Activated T-helper 1 cell treated with anti-CD3 and anti-CD28 coated beads, Interleukin-12 subunit alpha, Interleukin-12 subunit beta, Interleukin-2, Interleukin-4 antibody, amounts not matched to agents 30 ng/mL and 10 ng/mL and 1 ng/mL, durations not matched to agents 14 hours and 24 hours and 36 hours (primary cell): ENCODE results near the gene SLC24A3. TPM values are rescaled to one million over a fixed set of nuclear protein-coding genes. Genes with fewer than 3 reads are reported as not detected.

Experiments
- DNase-seq: peaks from one replicate; pipeline ENCODE4 v3.0.0; 2021; ENCODE audit warnings: low spot score
- H3K27ac Mint-ChIP-seq: one replicate; pipeline ENCODE4 v1.8.0; 2021; ENCODE audit warnings: mild to moderate bottlenecking, mixed read lengths
- H3K27me3 Mint-ChIP-seq: one replicate; pipeline ENCODE4 v1.8.0; 2022; ENCODE audit warnings: mild to moderate bottlenecking, moderate library complexity, mixed read lengths; ENCODE audit not compliant: insufficient read depth
- H3K36me3 Mint-ChIP-seq: one replicate; pipeline ENCODE4 v1.8.0; 2021; ENCODE audit warnings: low read depth, mixed read lengths
- H3K4me1 Mint-ChIP-seq: one replicate; pipeline ENCODE4 v1.8.0; 2021; ENCODE audit warnings: low read depth, mixed read lengths
- H3K4me3 Mint-ChIP-seq: one replicate; pipeline ENCODE4 v1.8.0; 2021; ENCODE audit warnings: mild to moderate bottlenecking, moderate library complexity, mixed read lengths
- H3K9me3 Mint-ChIP-seq: one replicate; pipeline ENCODE4 v1.8.0; 2021; ENCODE audit warnings: mixed read lengths
- intact Hi-C: fragments of 100-400 bp; cut with micrococcal nuclease; formaldehyde crosslinking; loops from one replicate; pipeline ENCODE4 v1.15.1; 2024
- total RNA-seq: library from RNA; stranded (reverse); gene quantifications from 2 replicates; pipeline ENCODE4 v1.2.3, GENCODE V29; 2022

The SLC24A3 gene
- total RNA-seq, 1 donor from 2014 or later: not detected

GRCh38 chr20:19212821-19213502 is 520 bp downstream of the SLC24A3 start:
- H3K36me3 Mint-ChIP-seq: no peaks in the 10 kb centered on the region
- H3K9me3 Mint-ChIP-seq: no peaks in the 10 kb centered on the region
- no peak for DNase-seq
- H3K4me1 Mint-ChIP-seq: no peaks in the 10 kb centered on the region
- H3K4me3 Mint-ChIP-seq: no peak overlapping the region
- intact Hi-C loops: no loop called here
- H3K27me3 Mint-ChIP-seq: peaks cover 39% of the 10 kb centered on the region
- no peak overlapping the region for H3K27ac Mint-ChIP-seq

DNA sequence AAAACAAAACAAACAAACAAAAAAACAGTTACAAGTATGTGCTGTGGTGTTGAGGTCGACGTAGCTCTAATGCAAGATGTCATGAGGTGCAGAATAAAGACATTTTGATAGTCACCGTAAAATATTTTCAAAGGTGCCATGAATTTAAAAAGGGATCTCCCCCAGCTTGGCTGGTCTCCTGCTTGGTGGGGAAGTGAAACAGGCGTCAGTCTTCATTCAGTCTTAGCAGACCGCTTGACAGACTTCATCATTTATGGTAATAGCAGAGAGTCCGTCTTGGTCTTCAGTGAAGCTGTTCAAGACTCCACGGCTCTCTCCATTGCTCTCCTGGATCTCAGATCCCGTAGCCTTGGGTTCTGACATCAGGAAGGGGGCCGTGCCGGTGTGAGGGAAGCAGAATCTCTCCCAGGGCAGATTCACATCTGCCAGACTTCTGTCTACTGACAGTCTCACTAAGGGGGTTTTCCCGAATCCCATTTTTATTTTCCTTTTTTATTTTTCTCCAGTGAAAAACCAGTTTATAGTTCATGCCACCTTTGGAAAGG is 1.6 kb downstream of the SLC24A3 start:
- DNase-seq: no peak
- intact Hi-C loops: no loop called here
- Mint-ChIP-seq H3K27me3 (peaks cover 39% of the 10 kb centered on the region), H3K27ac (no peak overlapping the region), H3K4me1 (no peaks in the 10 kb centered on the region), H3K36me3 (no peaks in the 10 kb centered on the region), H3K4me3 (no peak overlapping the region), H3K9me3 (no peaks in the 10 kb centered on the region)

- H3K36me3 Mint-ChIP-seq: no peaks in the 10 kb centered on the region
- intact Hi-C loops: no loop called here
- no peaks in the 10 kb centered on the region for H3K9me3 Mint-ChIP-seq
- H3K27ac Mint-ChIP-seq: no peak overlapping the region
- H3K4me3 Mint-ChIP-seq: no peak overlapping the region
- peaks cover 25% of the 10 kb centered on the region for H3K27me3 Mint-ChIP-seq
- no peak for DNase-seq
- no peaks in the 10 kb centered on the region for H3K4me1 Mint-ChIP-seq
Measured at GRCh38 chr20:19218411-19218810, 6.0 kb downstream of the SLC24A3 start.

GRCh38 chr20:19222520-19223040 is 10.1 kb downstream of the SLC24A3 start:
- H3K27ac Mint-ChIP-seq: no peak overlapping the region
- H3K4me3 Mint-ChIP-seq: no peak overlapping the region

GRCh38 chr20:19223640-19224039 is 11.2 kb downstream of the SLC24A3 start:
- H3K27ac Mint-ChIP-seq: no peak overlapping the region
- intact Hi-C loops: no loop called here
- no peaks in the 10 kb centered on the region for H3K36me3 Mint-ChIP-seq
- no peak for DNase-seq
- peaks cover 4% of the 10 kb centered on the region for H3K27me3 Mint-ChIP-seq
- no peaks in the 10 kb centered on the region for H3K4me1 Mint-ChIP-seq
- no peak overlapping the region for H3K4me3 Mint-ChIP-seq
- H3K9me3 Mint-ChIP-seq: no peaks in the 10 kb centered on the region

More at GRCh38 chr20:19222520-19223040, 10.1 kb downstream of the SLC24A3 start:
- DNase-seq: no peak
- Mint-ChIP-seq H3K27me3 (peaks cover 7% of the 10 kb centered on the region), H3K4me1 (no peaks in the 10 kb centered on the region), H3K9me3 (no peaks in the 10 kb centered on the region), H3K36me3 (no peaks in the 10 kb centered on the region)
- intact Hi-C loops: no loop called here

DNA sequence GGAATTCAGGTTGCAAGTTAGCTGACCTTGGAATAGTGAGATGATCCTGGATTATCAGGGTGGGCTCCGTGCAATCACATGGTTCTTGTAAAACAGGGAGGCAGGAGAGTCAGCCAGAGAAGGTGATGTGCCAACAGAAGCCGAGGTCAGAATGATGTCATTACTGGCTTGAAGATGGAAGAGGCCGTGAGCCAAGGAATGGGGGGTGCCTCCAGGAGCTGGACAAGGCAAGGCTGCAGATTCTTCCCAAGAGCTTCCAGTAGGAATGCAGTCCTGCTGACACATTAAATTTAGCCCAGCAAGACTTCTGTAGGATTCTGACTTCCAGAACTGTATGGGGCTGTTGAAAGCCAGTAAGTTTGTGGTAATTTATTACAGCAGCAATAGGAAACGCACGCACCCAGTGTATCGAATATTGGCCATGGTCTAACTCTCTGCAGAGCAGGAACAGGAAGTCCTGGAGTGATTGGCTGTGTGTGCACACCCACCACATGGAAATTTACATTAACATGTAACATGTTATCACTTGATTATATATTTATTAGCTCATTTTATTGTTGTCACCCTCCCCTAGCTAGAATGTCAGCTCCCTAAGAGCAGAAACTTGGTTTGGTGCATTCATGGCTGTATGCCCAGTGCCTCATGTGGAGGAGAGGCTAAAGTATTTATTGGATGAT is 19.1 kb downstream of the SLC24A3 start:
- Mint-ChIP-seq H3K4me1 (no peaks in the 10 kb centered on the region), H3K9me3 (no peaks in the 10 kb centered on the region), H3K27me3 (no peaks in the 10 kb centered on the region), H3K27ac (no peak overlapping the region), H3K4me3 (no peak overlapping the region), H3K36me3 (no peaks in the 10 kb centered on the region)
- intact Hi-C loops: no loop called here
- no peak for DNase-seq

DNA sequence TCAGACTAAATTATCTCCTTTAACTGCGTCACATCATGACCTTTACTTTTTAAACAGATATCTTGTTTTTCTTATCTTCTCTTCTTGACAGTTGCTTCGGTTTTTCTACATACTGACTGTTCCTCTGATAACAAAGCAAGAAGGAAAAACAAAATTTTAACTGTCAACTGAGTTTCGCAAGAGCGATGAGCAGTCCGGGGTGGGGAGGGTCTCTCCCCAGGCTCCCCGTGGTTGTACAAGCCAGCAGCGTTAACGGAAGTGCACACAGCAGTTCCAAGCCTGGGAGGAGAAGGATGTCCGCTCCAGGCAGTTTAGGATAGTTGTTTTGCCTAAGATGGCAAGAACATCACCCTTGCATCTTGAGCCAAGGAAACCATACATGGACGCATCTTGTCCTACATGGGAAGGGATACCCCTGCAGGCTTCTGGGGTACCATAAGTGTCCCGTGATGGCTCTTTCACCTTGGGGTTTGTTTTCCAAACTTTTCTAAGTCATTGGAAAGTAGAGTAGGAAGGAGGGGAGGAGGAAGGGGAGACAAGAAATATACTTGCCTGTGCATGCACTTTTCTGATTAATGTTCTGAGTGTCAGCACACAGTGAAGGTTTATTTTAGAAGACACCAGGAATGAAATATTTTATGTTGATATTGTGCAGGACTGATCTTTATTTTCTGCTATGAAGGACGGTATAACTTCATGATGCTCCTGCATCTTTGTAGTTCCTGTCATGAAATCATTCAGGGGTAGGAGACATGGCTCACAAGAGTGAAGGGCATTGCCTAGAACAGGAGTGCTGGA is 20.8 kb downstream of the SLC24A3 start:
- intact Hi-C loops: no loop called here
- Mint-ChIP-seq H3K27ac (no peak overlapping the region), H3K4me3 (no peak overlapping the region), H3K27me3 (no peaks in the 10 kb centered on the region), H3K36me3 (no peaks in the 10 kb centered on the region), H3K9me3 (no peaks in the 10 kb centered on the region), H3K4me1 (no peaks in the 10 kb centered on the region)
- DNase-seq: no peak

GRCh38 chr20:19236371-19237055 is 24.1 kb downstream of the SLC24A3 start:
- Mint-ChIP-seq H3K27ac (no peak overlapping the region), H3K9me3 (no peaks in the 10 kb centered on the region), H3K4me1 (no peaks in the 10 kb centered on the region), H3K27me3 (no peaks in the 10 kb centered on the region), H3K36me3 (no peaks in the 10 kb centered on the region), H3K4me3 (no peak overlapping the region)
- no peak for DNase-seq
- intact Hi-C loops: no loop called here

DNA sequence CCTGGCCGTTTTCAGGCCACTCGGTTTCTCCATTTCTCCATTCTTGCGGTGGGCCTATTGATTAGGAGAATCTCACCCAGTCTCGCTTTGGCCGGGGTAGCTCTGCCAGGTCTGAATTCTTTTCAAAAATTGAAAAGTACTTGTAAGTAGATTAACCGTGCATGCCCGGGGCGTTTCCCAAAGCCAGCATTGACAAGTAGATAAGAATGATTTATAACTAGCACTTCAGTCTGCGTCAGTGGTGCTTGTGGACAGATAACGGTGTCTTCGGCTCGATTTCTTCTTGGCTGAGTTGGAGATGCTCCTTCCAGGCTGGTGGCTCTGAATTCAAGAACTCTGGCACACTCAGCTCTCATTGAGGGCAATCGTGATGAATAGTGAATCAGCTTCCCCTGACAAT is 29.0 kb downstream of the SLC24A3 start:
- Mint-ChIP-seq H3K4me3 (no peak overlapping the region), H3K36me3 (no peaks in the 10 kb centered on the region), H3K4me1 (no peaks in the 10 kb centered on the region), H3K27ac (no peak overlapping the region), H3K9me3 (no peaks in the 10 kb centered on the region), H3K27me3 (no peaks in the 10 kb centered on the region)
- intact Hi-C loops: no loop called here
- DNase-seq: no peak

GRCh38 chr20:19244291-19244690 is 31.8 kb downstream of the SLC24A3 start:
- no peak overlapping the region for H3K27ac Mint-ChIP-seq
- no peak for DNase-seq
- no peaks in the 10 kb centered on the region for H3K27me3 Mint-ChIP-seq
- H3K4me1 Mint-ChIP-seq: no peaks in the 10 kb centered on the region
- no peaks in the 10 kb centered on the region for H3K36me3 Mint-ChIP-seq
- intact Hi-C loops: no loop called here
- H3K9me3 Mint-ChIP-seq: no peaks in the 10 kb centered on the region
- no peak overlapping the region for H3K4me3 Mint-ChIP-seq

DNA sequence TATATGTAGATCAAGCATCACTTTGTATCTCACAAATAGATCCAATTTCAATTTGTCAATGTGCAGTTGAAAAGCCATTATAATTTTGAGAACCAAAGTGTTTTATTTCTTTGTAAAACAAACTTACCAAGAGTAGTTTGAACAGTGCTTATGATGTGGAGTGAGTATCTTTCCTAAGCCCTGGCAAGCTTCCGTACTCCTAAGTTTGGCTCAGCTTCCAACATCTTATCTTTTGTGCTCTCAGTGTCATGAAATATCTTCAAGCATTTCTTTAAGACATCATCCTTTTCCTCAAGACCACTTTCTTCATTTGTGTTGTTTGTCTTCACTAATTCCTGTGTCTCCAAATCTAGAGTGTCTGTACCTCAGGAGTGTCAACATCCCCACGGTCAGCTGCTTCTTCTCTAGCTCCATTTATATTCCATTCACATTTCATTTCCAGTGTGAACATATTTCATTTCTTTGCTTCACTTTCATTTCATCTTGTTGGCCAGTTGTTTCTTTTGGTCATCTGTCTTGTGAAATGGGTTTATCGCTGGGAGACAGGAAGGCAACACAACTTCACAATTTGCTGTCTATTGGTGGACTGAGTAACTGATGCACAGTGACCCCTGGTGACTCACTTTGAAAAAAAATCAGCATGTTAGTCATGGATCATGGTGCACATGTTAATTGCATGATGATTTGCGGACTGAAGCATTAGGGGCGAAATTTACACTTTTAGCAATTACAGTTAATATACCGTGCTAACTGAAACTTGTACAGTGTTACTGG is 36.9 kb downstream of the SLC24A3 start:
- DNase-seq: no peak
- Mint-ChIP-seq H3K27ac (no peak overlapping the region), H3K27me3 (no peaks in the 10 kb centered on the region), H3K9me3 (no peaks in the 10 kb centered on the region), H3K36me3 (no peaks in the 10 kb centered on the region), H3K4me3 (no peak overlapping the region), H3K4me1 (no peaks in the 10 kb centered on the region)
- intact Hi-C loops: no loop called here

DNA sequence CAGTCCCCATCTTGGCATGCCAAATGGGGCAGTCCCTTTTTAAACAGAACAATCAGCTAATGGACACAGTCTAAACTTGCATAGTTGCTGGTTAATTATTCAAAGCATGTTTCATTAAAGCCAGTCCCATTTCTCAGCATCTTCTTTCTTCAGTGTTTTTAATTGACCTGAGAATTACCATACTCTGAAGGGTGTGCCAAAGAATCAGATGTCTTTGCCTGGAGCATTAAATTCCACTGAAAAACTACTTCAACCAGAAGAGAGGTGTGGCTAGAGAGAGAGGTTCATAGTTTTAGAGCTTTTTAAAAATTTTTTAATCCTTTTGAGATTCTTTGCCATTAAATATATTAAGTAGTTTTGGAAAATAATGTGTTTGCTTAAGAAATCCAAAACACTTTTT is 37.9 kb downstream of the SLC24A3 start:
- H3K27ac Mint-ChIP-seq: no peak overlapping the region
- DNase-seq: no peak
- no peaks in the 10 kb centered on the region for H3K9me3 Mint-ChIP-seq
- intact Hi-C loops: no loop called here
- no peaks in the 10 kb centered on the region for H3K27me3 Mint-ChIP-seq
- no peaks in the 10 kb centered on the region for H3K4me1 Mint-ChIP-seq
- no peak overlapping the region for H3K4me3 Mint-ChIP-seq
- no peaks in the 10 kb centered on the region for H3K36me3 Mint-ChIP-seq
